ENCODE data around the gene ACP5. TPM values are rescaled to one million over a fixed set of nuclear protein-coding genes. Genes with fewer than 3 reads are reported as not detected.
"Not testable (repeated sequence)": the region's sequence is repeated elsewhere in the genome, so short reads cannot be mapped to it uniquely, and the experiment has no call there.

The ACP5 gene
- total and polyA plus RNA-seq, 12 donors = 1.4 to 152 (median 10.3) TPM

DNA sequence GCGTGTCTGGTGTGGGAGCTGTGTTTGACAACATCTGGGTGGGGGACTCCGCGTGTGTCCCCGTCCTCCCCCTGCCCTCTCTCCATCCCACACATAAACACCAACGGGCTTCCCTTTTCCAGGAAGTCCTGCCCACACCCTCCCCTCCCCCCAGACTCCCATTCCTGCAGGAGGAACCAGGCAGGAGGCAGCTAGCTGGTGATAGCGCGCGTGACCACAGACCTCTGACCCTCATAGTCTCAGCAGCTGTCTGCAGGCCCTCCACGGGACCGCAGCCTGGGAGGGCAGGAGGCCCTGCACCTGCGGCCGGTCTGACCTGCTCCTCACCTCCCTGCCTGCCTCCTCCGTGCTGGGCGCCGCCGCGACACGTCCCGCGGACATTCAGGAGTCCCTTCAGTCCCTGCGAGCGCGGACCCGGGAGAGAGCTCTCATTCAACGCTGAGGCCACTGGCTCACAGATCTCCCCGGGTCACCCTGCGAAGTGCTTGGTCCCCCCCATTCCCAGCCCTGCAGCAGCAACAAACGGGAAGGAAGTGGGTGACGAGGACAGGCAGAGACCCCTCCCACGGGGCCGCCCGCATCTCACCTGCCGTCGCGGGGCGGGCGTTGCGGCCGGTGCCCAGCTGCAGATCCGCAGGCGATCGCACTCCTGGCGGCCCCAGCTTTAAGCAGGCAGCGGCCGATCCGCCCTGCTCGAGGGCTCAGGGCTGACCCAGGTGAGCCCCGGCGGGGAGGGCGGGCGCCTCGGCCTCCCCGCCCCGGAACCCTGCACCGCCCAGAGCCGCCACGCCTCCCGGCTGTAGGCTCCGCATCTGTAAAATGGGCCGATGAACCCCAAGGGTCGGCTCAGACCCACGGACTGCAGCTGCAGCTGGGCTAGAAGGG is 1.1 kb upstream of the ACP5 start:
- H3K4me3 ChIP-seq = peak overlapping the region in 1 of 4 donors; percentile 39
- no peaks in the 10 kb centered on the region for H3K36me3 ChIP-seq (replicated peaks in 1 of 2)
- WGBS, 4 donors = 22 to 67% (median 28%) methylated on average over 3 to 62 of the region's 62 CpGs
- H3K4me1 ChIP-seq (replicated peaks in 1 of 2) = peaks cover 0 to 5% of the 10 kb centered on the region in 2 donors
- intact Hi-C loops (cut with DNase I) = no loop called here
- no peak overlapping the region for H3K27ac ChIP-seq
- TF ChIP-seq, protein P1, sequence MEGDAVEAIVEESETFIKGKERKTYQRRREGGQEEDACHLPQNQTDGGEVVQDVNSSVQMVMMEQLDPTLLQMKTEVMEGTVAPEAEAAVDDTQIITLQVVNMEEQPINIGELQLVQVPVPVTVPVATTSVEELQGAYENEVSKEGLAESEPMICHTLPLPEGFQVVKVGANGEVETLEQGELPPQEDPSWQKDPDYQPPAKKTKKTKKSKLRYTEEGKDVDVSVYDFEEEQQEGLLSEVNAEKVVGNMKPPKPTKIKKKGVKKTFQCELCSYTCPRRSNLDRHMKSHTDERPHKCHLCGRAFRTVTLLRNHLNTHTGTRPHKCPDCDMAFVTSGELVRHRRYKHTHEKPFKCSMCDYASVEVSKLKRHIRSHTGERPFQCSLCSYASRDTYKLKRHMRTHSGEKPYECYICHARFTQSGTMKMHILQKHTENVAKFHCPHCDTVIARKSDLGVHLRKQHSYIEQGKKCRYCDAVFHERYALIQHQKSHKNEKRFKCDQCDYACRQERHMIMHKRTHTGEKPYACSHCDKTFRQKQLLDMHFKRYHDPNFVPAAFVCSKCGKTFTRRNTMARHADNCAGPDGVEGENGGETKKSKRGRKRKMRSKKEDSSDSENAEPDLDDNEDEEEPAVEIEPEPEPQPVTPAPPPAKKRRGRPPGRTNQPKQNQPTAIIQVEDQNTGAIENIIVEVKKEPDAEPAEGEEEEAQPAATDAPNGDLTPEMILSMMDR (IDR thresholded peaks at IDR 0.05) = no peak
- no peak for TF ChIP-seq POLR2A (IDR thresholded peaks at IDR 0.05)
- H3K9me3 ChIP-seq (replicated peaks in 1 of 3) = no peaks in the 10 kb centered on the region
- DNase-seq = peak in 4 of 7 donors; percentile 43 to 61 (median 46)
- peaks cover 7% of the 10 kb centered on the region for H3K27me3 ChIP-seq

DNA sequence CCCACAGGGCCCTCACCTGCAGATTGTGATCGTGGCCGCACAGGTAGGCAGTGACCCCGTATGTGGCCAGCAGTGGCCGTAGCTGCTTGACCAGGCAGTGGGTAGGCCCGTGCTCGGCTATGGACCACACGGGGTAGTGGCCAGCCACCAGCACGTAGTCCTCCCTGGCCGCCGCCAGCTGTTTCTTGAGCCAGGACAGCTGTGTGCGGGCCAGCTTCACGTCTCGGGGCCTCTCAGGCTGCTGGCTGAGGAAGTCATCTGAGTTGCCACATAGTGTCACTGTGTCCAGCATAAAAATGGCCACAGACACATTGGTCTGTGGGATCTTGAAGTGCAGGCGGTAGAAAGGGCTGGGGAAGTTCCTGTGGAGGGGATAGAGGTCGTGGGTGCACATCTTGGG is 1.2 kb downstream of the ACP5 start:
- Histone ChIP-seq H3K27ac (no peak overlapping the region), H3K4me3 (no peak overlapping the region), H3K27me3 (peaks cover 7% of the 10 kb centered on the region), H3K36me3 (replicated peaks in 1 of 2) (no peaks in the 10 kb centered on the region), H3K4me1 (replicated peaks in 1 of 2) (peaks cover 0 to 5% of the 10 kb centered on the region in 2 donors), H3K9me3 (replicated peaks in 1 of 3) (no peaks in the 10 kb centered on the region)
- TF ChIP-seq, protein P1 (IDR thresholded peaks at IDR 0.05) = no peak
- DNase-seq = no peak
- WGBS, 4 donors = 87 to 95% (median 91%) methylated on average over 7 to 15 of the region's 15 CpGs
- intact Hi-C loops (cut with DNase I) = no loop called here

DNA sequence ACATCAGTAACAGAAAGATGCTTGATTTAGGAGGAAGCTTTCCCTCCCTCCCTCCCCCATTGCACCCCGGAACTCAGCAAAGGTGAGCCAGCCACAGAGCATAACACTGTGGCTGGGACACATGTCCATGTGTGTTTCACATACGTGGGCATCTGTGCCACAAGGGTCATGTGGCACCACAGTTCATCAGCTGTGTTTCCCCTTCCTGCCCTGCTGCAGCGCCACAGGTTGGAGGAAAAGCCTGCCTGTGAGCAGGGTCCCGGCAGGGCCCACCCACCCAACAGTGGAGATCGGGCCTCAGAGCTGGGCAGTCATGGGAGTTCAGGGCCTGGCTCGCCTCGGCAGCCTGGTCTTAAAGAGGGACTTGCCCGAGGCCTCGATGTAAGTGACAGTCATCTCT is 2.8 kb downstream of the ACP5 start:
- Histone ChIP-seq H3K36me3 (replicated peaks in 1 of 2) (no peaks in the 10 kb centered on the region), H3K9me3 (replicated peaks in 1 of 3) (no peaks in the 10 kb centered on the region), H3K4me3 (no peak overlapping the region), H3K27me3 (peaks cover 7% of the 10 kb centered on the region), H3K4me1 (replicated peaks in 1 of 2) (peaks cover 0 to 5% of the 10 kb centered on the region in 2 donors), H3K27ac (no peak overlapping the region)
- DNase-seq = no peak
- WGBS, 4 donors = 82 to 100% (median 85%) methylated on average over 1 to 9 of the region's 9 CpGs
- intact Hi-C loops (cut with DNase I) = no loop called here
- TF ChIP-seq POLR2A (IDR thresholded peaks at IDR 0.05) = no peak
- TF ChIP-seq, protein P1 (IDR thresholded peaks at IDR 0.05) = no peak

DNA sequence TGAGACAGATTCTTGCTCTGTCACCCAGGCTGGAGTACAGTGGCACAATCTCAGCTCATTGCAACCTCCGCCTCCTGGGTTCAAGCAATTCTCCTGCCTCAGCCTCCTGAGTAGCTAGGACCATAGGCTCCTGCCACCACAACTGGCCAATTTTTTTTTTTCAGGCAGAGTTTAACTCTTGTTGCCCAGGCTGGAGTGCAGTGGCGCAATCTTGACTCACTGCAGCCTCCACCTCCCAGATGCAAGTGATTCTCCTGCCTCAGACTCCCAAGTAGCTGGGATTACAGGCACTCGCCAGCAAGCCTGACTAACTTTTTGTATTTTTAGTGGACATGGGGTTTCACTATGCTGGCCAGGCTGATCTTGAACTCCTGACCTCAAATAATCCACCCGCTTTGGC is 3.7 kb downstream of the ACP5 start:
- H3K36me3 ChIP-seq (replicated peaks in 1 of 2); H3K27ac ChIP-seq; H3K27me3 ChIP-seq; DNase-seq; H3K4me1 ChIP-seq (replicated peaks in 1 of 2); H3K4me3 ChIP-seq; intact Hi-C loops (cut with DNase I); H3K9me3 ChIP-seq (replicated peaks in 1 of 3): not testable (repeated sequence)
- WGBS, 4 donors = 74 to 97% (median 84%) methylated on average over 4 of the region's 4 CpGs

DNA sequence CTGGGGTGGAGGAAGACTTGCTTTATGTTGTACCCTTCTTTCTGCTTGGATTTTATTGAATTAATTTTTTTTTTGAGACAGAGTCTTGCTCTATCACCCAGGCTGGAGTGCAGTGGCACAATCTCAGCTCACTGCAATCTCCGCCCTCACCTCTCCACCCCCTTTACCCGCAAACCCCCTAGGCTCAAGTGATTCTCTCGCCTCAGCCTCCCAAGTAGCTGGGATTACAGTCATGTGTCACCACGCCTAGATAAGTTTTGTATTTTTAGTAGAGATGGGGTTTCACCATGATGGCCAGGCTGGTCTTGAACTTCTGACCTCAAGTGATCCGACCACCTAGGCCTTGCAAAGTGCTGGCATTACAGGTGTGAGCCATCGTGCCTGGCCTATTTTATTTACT is 4.1 kb downstream of the ACP5 start:
- H3K27me3 ChIP-seq; H3K9me3 ChIP-seq (replicated peaks in 1 of 3); H3K36me3 ChIP-seq (replicated peaks in 1 of 2); intact Hi-C loops (cut with DNase I); H3K4me3 ChIP-seq; H3K4me1 ChIP-seq (replicated peaks in 1 of 2); H3K27ac ChIP-seq; DNase-seq: not testable (repeated sequence)
- 77 to 85% (median 83%) methylated on average over 6 of the region's 6 CpGs for WGBS, 4 donors

Measured in adrenal gland (tissue), 12 donors.